IMR-90 (cell line): Measurements from ENCODE around the gene OR51I1. TPM values are rescaled to one million over a fixed set of nuclear protein-coding genes. Genes with fewer than 3 reads are reported as not detected.

ENCODE experiments used
- ATAC-seq: fragments of 200-7000 bp; cut with Tn5 transposase; 2 replicates; pipeline ENCODE4 v1.9.1; 2020; ENCODE audit warnings: low read depth, mild to moderate bottlenecking, moderate library complexity
- BruUV-seq: library from RNA; stranded (reverse); fragments of 400-500 nt; replicated peaks from 2 replicates; lab custom pipeline; 2021; lab: Mats Ljungman, UMichigan
- CTCF ChIA-PET: fragments of 300-600 bp; formaldehyde crosslinking; extraction: SDS; loops from one replicate; lab custom pipeline; 2021; ENCODE audit warnings: antibody characterized with exemption; lab: Yijun Ruan, JAX
- POLR2A ChIA-PET: fragments of 300-600 bp; sonication (Branson Sonifier 250); formaldehyde crosslinking; loops from one replicate; lab custom pipeline; 2022; ENCODE audit warnings: antibody characterized with exemption; ENCODE audit not compliant: unreplicated experiment; lab: Charles Lee
- DNase-seq: peaks from one replicate; pipeline ENCODE4 v3.0.0; 2013
- H2AFZ ChIP-seq: replicated peaks from 2 replicates; pipeline ENCODE3; 2013; ENCODE audit warnings: low read length, mild to moderate bottlenecking; ENCODE audit not compliant: poor library complexity
- H2AK5ac ChIP-seq: 2 replicates; pipeline ENCODE4 v1.6.1; 2013; ENCODE audit warnings: low read depth, low read length, inconsistent platforms
- H2AK9ac ChIP-seq: replicated peaks from 2 replicates; pipeline ENCODE3; 2013; ENCODE audit warnings: mild to moderate bottlenecking, low read depth, low read length, moderate library complexity; ENCODE audit not compliant: poor library complexity
- H2BK120ac ChIP-seq: 2 replicates; pipeline ENCODE4 v1.6.1; 2013; ENCODE audit warnings: low read depth, low read length, inconsistent platforms
- H2BK15ac ChIP-seq: 3 replicates; pipeline ENCODE4 v1.6.1; 2013; ENCODE audit warnings: low read depth, low read length, inconsistent platforms
- H2BK20ac ChIP-seq: 2 replicates; pipeline ENCODE4 v1.6.1; 2013; ENCODE audit warnings: low read depth, mild to moderate bottlenecking, inconsistent platforms, low read length, moderate library complexity
- H2BK5ac ChIP-seq: 2 replicates; pipeline ENCODE4 v1.6.1; 2013; ENCODE audit warnings: mild to moderate bottlenecking, low read depth, low read length, inconsistent platforms; ENCODE audit not compliant: poor library complexity, severe bottlenecking
- H3K14ac ChIP-seq: replicated peaks from 2 replicates; pipeline ENCODE4 v1.6.1; 2013; ENCODE audit warnings: low read depth, low read length, inconsistent platforms
- H3K18ac ChIP-seq: 2 replicates; pipeline ENCODE4 v1.6.1; 2013; ENCODE audit warnings: low read depth, low read length, control low read depth
- H3K23ac ChIP-seq: 2 replicates; pipeline ENCODE4 v1.6.1; 2013; ENCODE audit warnings: low read depth, low read length, inconsistent platforms
- H3K27ac ChIP-seq: 2 replicates; pipeline ENCODE4 v1.5.1; 2013; ENCODE audit warnings: mild to moderate bottlenecking, control low read depth, low read length; ENCODE audit not compliant: insufficient read depth
- H3K27me3 ChIP-seq: 2 replicates; pipeline ENCODE4 v1.6.1; 2013; ENCODE audit warnings: low read length; ENCODE audit not compliant: control insufficient read depth, insufficient read depth
- H3K36me3 ChIP-seq: 2 replicates; pipeline ENCODE4 v1.6.1; 2013; ENCODE audit warnings: low read length, mixed read lengths; ENCODE audit not compliant: control insufficient read depth, insufficient read depth
- H3K4ac ChIP-seq: 2 replicates; pipeline ENCODE4 v1.6.1; 2013; ENCODE audit warnings: low read depth, low read length, inconsistent platforms
- H3K4me1 ChIP-seq: 2 replicates; pipeline ENCODE4 v1.6.1; 2013; ENCODE audit warnings: low read length, mixed read lengths; ENCODE audit not compliant: control insufficient read depth, insufficient read depth
- H3K4me2 ChIP-seq: 2 replicates; pipeline ENCODE4 v1.6.1; 2013; ENCODE audit warnings: low read depth, mild to moderate bottlenecking, control low read depth, low read length, moderate library complexity
- H3K4me3 ChIP-seq: 2 replicates; pipeline ENCODE4 v1.5.1; 2013; ENCODE audit warnings: low read depth, mild to moderate bottlenecking, control low read depth, low read length, moderate library complexity; ENCODE audit not compliant: insufficient read depth
- H3K56ac ChIP-seq: 2 replicates; pipeline ENCODE4 v1.6.1; 2013; ENCODE audit warnings: low read length, inconsistent platforms; ENCODE audit not compliant: insufficient read depth; ENCODE audit errors: extremely low read depth
- H3K79me1 ChIP-seq, 2 experiments: 2 replicates each; pipeline ENCODE4 v1.6.1; 2013; ENCODE audit warnings: low read length in 2 of 2, inconsistent platforms in 1 of 2, low read depth in 1 of 2
- H3K9ac ChIP-seq: 2 replicates; pipeline ENCODE4 v1.6.1; 2013; ENCODE audit warnings: low read depth, low read length, control low read depth
- H3K9me1 ChIP-seq: 2 replicates; pipeline ENCODE4 v1.6.1; 2013; ENCODE audit warnings: low read length, inconsistent platforms; ENCODE audit not compliant: insufficient read depth
- H3K9me3 ChIP-seq: 2 replicates; pipeline ENCODE4 v1.6.1; 2013; ENCODE audit warnings: low read length; ENCODE audit not compliant: control insufficient read depth, insufficient read depth
- H4K20me1 ChIP-seq: 2 replicates; pipeline ENCODE4 v1.6.1; 2013; ENCODE audit warnings: low read length, inconsistent platforms; ENCODE audit not compliant: insufficient read depth
- H4K5ac ChIP-seq: 2 replicates; pipeline ENCODE4 v1.6.1; 2013; ENCODE audit warnings: mild to moderate bottlenecking, low read depth, low read length, control low read depth
- H4K8ac ChIP-seq, 2 experiments: 2 replicates each; pipeline ENCODE4 v1.6.1; 2013; ENCODE audit warnings: low read depth in 2 of 2, low read length in 2 of 2, control low read depth in 1 of 2, inconsistent platforms in 1 of 2
- H4K91ac ChIP-seq: 2 replicates; pipeline ENCODE4 v1.6.1; 2013; ENCODE audit warnings: low read depth, low read length, inconsistent platforms; ENCODE audit not compliant: insufficient read depth
- BHLHE40 ChIP-seq: fragments of 150-350 bp; IDR thresholded peaks from 2 replicates; pipeline ENCODE4 v1.6.1; 2016; ENCODE audit warnings: mild to moderate bottlenecking, low read depth, low read length
- CEBPB ChIP-seq: IDR thresholded peaks from 2 replicates; pipeline ENCODE4 v1.6.1; 2012; ENCODE audit warnings: low read depth, low read length, improper control_type of control experiment
- FOS ChIP-seq: fragments of 150-350 bp; IDR thresholded peaks from 2 replicates; pipeline ENCODE4 v1.6.1; 2016; ENCODE audit warnings: low read depth, low read length
- MAZ ChIP-seq: IDR thresholded peaks from 2 replicates; pipeline ENCODE4 v1.6.1; 2012; ENCODE audit warnings: low read depth, mild to moderate bottlenecking, low read length, improper control_type of control experiment, moderate library complexity, borderline replicate concordance
- MXI1 ChIP-seq: IDR thresholded peaks from 2 replicates; pipeline ENCODE4 v1.6.1; 2012; ENCODE audit warnings: low read depth, mild to moderate bottlenecking, low read length, moderate library complexity, borderline replicate concordance
- NFE2L2 ChIP-seq: fragments of 150-350 bp; IDR thresholded peaks from 2 replicates; pipeline ENCODE4 v1.6.1; 2016; ENCODE audit warnings: low read depth, mild to moderate bottlenecking, low read length
- POLR2A ChIP-seq: IDR thresholded peaks from 2 replicates; pipeline ENCODE4 v1.6.1; 2012; ENCODE audit warnings: mild to moderate bottlenecking, low read depth, low read length
- RFX5 ChIP-seq: IDR thresholded peaks from 2 replicates; pipeline ENCODE4 v1.8.0; 2012; ENCODE audit warnings: low read depth, mild to moderate bottlenecking, low read length, moderate library complexity
- SMC3 ChIP-seq: fragments of 150-350 bp; IDR thresholded peaks from 2 replicates; pipeline ENCODE4 v1.6.1; 2016; ENCODE audit warnings: low read depth, mild to moderate bottlenecking, antibody characterized with exemption, low read length, moderate library complexity
- WGBS, 2 experiments: methylation state at CpG; one replicate each; pipeline versions ENCODE4 v1.1.5 to v1.1.7; 2013; ENCODE audit warnings: missing lambda C conversion rate in 2 of 2; ENCODE audit not compliant: insufficient read length in 1 of 2; ENCODE audit errors: extremely low coverage in 2 of 2; 5-methylcytosine and 5-hydroxymethylcytosine counted together
- dilution Hi-C: fragments of 300-500 bp; cut with HindIII; formaldehyde crosslinking; loops from one replicate; pipeline ENCODE4 v1.14.3; 2018; ENCODE audit warnings: low sequenced_read_pairs; ENCODE audit not compliant: unreplicated experiment
- in situ Hi-C: fragments of 300-500 bp; cut with MboI; formaldehyde crosslinking; loops from 3 replicates; pipeline ENCODE4 v1.14.3; 2019; ENCODE audit warnings: low sequenced_read_pairs, inconsistent platforms, mixed read lengths
- intact Hi-C: fragments of 100-400 bp; cut with micrococcal nuclease; formaldehyde crosslinking; loops from 2 replicates; pipeline ENCODE4 v1.10.0; 2022
- polyA plus RNA-seq, 3 experiments: library from polyadenylated mRNA; depleted of rRNA; stranded (reverse); fragments of >200 nt; gene quantifications; 2 replicates each; pipeline ENCODE4 v1.2.3, GENCODE V29; 2012; ENCODE audit warnings: low replicate concordance in 1 of 3
- total RNA-seq: library from RNA; depleted of rRNA; stranded (reverse); fragments of >200 nt; gene quantifications from 2 replicates; pipeline ENCODE4 v1.2.3, GENCODE V29; 2012
- TF ChIP-seq, protein P1 (sequence below): fragments of 150-350 bp; IDR thresholded peaks from 2 replicates; pipeline ENCODE4 v1.6.1; 2016; ENCODE audit warnings: low read depth, mild to moderate bottlenecking, low read length, moderate library complexity, borderline replicate concordance
- TF ChIP-seq, protein P2 (sequence below): fragments of 150-350 bp; IDR thresholded peaks from 2 replicates; pipeline ENCODE4 v1.6.1; 2017; ENCODE audit warnings: mild to moderate bottlenecking, antibody characterized with exemption, low read length, low read depth

Gene OR51I1
- total and polyA plus RNA-seq, 2 of the 4 experiments (the other 2 are of a cell fraction): not detected

DNA sequence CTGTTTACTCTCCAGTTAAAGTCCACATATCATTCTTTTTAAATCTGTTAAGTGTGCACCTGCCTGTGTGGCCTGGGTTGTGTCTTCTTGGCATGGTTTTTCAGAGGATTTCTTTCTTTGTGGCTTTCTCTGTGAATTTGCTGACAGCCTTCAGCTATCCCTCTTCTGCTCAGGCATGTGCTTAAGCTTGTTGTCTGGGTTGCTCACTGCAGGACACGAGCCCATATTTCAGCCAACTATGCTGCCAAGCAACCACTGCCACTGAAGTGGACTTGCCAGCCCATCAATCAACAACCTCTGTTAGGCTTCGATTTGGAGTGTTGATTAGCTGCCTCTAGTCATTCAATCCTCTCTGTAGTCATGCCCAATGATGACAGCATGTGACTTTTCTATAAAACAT lies 26.2 kb upstream of the OR51I1 start:
- no peak for TF ChIP-seq MXI1
- TF ChIP-seq, protein P1, sequence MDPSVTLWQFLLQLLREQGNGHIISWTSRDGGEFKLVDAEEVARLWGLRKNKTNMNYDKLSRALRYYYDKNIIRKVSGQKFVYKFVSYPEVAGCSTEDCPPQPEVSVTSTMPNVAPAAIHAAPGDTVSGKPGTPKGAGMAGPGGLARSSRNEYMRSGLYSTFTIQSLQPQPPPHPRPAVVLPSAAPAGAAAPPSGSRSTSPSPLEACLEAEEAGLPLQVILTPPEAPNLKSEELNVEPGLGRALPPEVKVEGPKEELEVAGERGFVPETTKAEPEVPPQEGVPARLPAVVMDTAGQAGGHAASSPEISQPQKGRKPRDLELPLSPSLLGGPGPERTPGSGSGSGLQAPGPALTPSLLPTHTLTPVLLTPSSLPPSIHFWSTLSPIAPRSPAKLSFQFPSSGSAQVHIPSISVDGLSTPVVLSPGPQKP: no peak
- TF ChIP-seq POLR2A: no peak
- TF ChIP-seq, protein P2, sequence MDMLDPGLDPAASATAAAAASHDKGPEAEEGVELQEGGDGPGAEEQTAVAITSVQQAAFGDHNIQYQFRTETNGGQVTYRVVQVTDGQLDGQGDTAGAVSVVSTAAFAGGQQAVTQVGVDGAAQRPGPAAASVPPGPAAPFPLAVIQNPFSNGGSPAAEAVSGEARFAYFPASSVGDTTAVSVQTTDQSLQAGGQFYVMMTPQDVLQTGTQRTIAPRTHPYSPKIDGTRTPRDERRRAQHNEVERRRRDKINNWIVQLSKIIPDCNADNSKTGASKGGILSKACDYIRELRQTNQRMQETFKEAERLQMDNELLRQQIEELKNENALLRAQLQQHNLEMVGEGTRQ: no peak
- no peak for TF ChIP-seq RFX5
- TF ChIP-seq MAZ: no peak
- no peak for TF ChIP-seq NFE2L2
- no peak for TF ChIP-seq CEBPB
- no peak for TF ChIP-seq FOS
- TF ChIP-seq SMC3: no peak
- no peak for TF ChIP-seq BHLHE40
- POLR2A ChIA-PET: no interaction called here

More for the DNA sequence above, 26.2 kb upstream of the OR51I1 start:
- H3K18ac ChIP-seq: no peak overlapping the region
- no peaks in the 10 kb centered on the region for H3K9me1 ChIP-seq
- in situ Hi-C loops (no loop called here), intact Hi-C loops (no loop called here), dilution Hi-C loops (no loop called here)
- no peak overlapping the region for H2AK5ac ChIP-seq
- no peaks in the 10 kb centered on the region for H3K9me3 ChIP-seq
- no peak overlapping the region for H2BK5ac ChIP-seq
- H4K20me1 ChIP-seq: no peaks in the 10 kb centered on the region
- H2BK20ac ChIP-seq: no peak overlapping the region
- no TSS peak for BruUV-seq
- DNase-seq: no peak
- WGBS, 2 experiments: 0% methylated on average over 1 of the region's 2 CpGs; no CpG with 5 or more reads in 1 of the 2 experiments
- H2BK120ac ChIP-seq: no peak overlapping the region
- no peak overlapping the region for H3K4me2 ChIP-seq
- H2AK9ac ChIP-seq: no peak overlapping the region
- no peak overlapping the region for H2BK15ac ChIP-seq
- CTCF ChIA-PET: no interaction called here
- no peaks in the 10 kb centered on the region for H3K36me3 ChIP-seq
- H4K91ac ChIP-seq: no peak overlapping the region
- H3K9ac ChIP-seq: no peak overlapping the region
- no peak for ATAC-seq
- no peak overlapping the region for H4K8ac ChIP-seq
- H3K4me1 ChIP-seq: no peaks in the 10 kb centered on the region
- H4K5ac ChIP-seq: no peak overlapping the region
- H2AFZ ChIP-seq: no peak overlapping the region
- no peak overlapping the region for H3K14ac ChIP-seq
- no peak overlapping the region for H3K56ac ChIP-seq
- H3K23ac ChIP-seq: no peak overlapping the region
- no peaks in the 10 kb centered on the region for H3K79me1 ChIP-seq
- H3K4me3 ChIP-seq: no peak overlapping the region
- H3K27ac ChIP-seq: no peak overlapping the region
- H3K4ac ChIP-seq: no peak overlapping the region
- H3K27me3 ChIP-seq: peaks cover 4% of the 10 kb centered on the region
